PFSK-1 (cell line): ENCODE measurements around the gene TRAF1.

Experiments used
- FOXP2 ChIP-seq: optimal IDR thresholded peaks from 2 replicates; pipeline ENCODE3; 2011; ENCODE audit warnings: borderline replicate concordance, control low read depth, inconsistent platforms; ENCODE audit not compliant: insufficient read depth; ENCODE audit errors: extremely low read length, extremely low read depth
- POLR2AphosphoS5 ChIP-seq: IDR thresholded peaks from 2 replicates; pipeline ENCODE4 v1.6.1; 2012; ENCODE audit warnings: low read depth, mild to moderate bottlenecking, control low read depth, low read length, moderate library complexity
- SIN3A ChIP-seq: IDR thresholded peaks from 2 replicates; pipeline ENCODE4 v1.6.1; 2012; ENCODE audit warnings: mild to moderate bottlenecking, low read length, moderate library complexity, borderline replicate concordance; ENCODE audit not compliant: insufficient read depth
- TAF1 ChIP-seq: IDR thresholded peaks from 2 replicates; pipeline ENCODE4 v1.6.1; 2012; ENCODE audit warnings: low read length, control low read depth, borderline replicate concordance; ENCODE audit not compliant: insufficient read depth
- TF ChIP-seq, protein P1 (sequence below), 2 experiments: IDR thresholded peaks; 2 replicates each; pipeline versions ENCODE4 v1.6.1 to v1.8.0; 2011 to 2012; ENCODE audit warnings: low read depth in 2 of 2, low read length in 2 of 2, control low read depth in 1 of 2, inconsistent platforms in 1 of 2, mild to moderate bottlenecking in 1 of 2, moderate library complexity in 1 of 2; ENCODE audit not compliant: insufficient read depth in 1 of 2

TRAF1 gene

GRCh38 chr9:120904978-120905301 lies 21.7 kb downstream of the TRAF1 start:
- TF ChIP-seq TAF1 = no peak
- TF ChIP-seq, protein P1, sequence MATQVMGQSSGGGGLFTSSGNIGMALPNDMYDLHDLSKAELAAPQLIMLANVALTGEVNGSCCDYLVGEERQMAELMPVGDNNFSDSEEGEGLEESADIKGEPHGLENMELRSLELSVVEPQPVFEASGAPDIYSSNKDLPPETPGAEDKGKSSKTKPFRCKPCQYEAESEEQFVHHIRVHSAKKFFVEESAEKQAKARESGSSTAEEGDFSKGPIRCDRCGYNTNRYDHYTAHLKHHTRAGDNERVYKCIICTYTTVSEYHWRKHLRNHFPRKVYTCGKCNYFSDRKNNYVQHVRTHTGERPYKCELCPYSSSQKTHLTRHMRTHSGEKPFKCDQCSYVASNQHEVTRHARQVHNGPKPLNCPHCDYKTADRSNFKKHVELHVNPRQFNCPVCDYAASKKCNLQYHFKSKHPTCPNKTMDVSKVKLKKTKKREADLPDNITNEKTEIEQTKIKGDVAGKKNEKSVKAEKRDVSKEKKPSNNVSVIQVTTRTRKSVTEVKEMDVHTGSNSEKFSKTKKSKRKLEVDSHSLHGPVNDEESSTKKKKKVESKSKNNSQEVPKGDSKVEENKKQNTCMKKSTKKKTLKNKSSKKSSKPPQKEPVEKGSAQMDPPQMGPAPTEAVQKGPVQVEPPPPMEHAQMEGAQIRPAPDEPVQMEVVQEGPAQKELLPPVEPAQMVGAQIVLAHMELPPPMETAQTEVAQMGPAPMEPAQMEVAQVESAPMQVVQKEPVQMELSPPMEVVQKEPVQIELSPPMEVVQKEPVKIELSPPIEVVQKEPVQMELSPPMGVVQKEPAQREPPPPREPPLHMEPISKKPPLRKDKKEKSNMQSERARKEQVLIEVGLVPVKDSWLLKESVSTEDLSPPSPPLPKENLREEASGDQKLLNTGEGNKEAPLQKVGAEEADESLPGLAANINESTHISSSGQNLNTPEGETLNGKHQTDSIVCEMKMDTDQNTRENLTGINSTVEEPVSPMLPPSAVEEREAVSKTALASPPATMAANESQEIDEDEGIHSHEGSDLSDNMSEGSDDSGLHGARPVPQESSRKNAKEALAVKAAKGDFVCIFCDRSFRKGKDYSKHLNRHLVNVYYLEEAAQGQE (IDR thresholded peaks at IDR 0.05; ENCODE audit: insufficient read depth in 1 of 2, low read depth in 2 of 2, low read length in 2 of 2) = no peak
- no peak for TF ChIP-seq POLR2AphosphoS5
- TF ChIP-seq SIN3A = no peak
- TF ChIP-seq FOXP2 = no peak

DNA sequence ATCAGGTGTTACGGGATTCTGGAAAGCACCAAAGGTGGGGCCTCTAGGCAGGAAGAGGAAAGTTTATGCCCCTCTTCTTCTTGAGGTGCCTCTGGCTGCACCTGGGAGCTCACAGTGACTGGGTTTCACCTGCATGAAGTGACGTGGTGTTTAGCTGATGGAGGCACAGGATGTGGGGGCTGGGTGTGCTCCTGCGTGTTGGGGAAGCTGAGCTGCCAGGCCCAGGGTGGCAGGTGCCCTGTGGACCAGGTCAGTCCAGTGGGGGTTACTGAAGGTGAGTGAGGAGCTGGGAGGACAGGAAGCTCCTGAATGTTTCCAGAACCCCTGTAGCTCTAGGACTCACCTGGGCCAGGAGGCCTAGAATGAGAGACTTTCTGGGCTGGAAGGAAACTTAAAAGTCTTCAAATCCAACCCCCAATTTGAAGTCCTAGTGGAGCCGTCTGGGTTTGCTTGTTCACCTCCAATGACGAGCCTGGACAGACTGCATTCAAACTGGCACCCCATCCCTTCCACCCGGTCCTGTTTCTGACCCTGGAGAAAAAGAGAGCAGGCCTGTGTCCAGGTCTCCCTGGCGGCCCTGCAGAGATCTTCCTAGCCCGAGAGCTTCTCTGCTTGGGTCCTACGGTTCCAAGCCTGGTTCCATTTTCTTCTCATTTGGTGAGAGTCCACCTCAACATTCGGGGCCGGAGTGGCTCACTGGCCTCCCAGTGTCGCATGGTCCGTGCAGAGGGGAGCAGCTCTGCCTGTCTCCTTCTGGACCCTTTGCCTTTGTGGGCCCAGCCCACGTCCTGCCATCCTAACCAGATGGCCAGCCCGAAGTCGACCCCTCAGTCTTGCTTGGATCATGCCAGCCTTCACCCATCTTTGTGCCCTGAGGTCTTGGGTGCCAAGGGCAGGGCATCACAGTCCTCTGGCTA lies 22.3 kb downstream of the TRAF1 start:
- TF ChIP-seq SIN3A (no peak), POLR2AphosphoS5 (no peak), FOXP2 (no peak), TAF1 (no peak)
- TF ChIP-seq, protein P1 (IDR thresholded peaks at IDR 0.05; ENCODE audit: insufficient read depth in 1 of 2, low read depth in 2 of 2, low read length in 2 of 2) = no peak

GRCh38 chr9:120902569-120903535 lies 23.7 kb downstream of the TRAF1 start:
- no peak for TF ChIP-seq SIN3A
- TF ChIP-seq FOXP2 = no peak
- TF ChIP-seq POLR2AphosphoS5 = no peak

DNA sequence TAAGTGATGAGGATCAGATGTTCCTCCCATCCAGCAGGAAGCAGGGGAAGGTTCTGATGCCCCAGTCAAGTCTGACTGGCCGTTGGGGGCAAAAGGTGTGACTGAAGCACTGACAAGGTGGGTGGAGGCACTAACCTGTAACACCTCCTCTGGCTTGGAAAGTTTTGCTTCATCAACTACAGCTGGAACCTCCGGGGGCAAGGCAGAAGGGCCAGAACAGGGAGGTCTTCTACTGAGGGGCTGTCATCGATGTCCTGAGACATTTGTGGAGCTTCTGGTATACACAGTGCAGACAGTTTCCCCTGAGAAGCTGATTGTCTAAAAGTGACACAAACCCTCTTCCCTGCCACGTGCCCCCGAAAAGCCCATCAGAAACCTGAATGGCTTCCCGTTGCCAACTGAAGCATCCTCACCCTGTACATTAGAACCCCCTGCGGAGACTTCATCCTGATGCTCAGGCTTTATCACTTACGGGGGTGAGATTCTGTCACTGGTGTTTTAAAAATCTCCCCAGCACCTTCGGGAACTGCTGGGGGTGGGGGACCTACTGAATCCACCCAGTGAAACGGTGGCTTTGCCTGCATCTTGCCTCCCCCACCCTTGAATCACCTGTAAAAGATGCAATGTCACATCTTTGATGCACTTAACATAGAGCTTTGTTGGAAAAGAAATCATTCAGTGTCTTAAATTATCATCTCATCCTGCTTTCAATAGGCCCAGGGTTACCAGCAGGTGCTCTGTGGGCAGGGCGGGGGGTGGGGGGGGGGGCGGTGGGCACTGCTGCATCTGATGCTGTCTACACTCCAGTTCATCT lies 24.6 kb downstream of the TRAF1 start:
- TF ChIP-seq POLR2AphosphoS5 = no peak
- TF ChIP-seq SIN3A = no peak
- no peak for TF ChIP-seq TAF1

DNA sequence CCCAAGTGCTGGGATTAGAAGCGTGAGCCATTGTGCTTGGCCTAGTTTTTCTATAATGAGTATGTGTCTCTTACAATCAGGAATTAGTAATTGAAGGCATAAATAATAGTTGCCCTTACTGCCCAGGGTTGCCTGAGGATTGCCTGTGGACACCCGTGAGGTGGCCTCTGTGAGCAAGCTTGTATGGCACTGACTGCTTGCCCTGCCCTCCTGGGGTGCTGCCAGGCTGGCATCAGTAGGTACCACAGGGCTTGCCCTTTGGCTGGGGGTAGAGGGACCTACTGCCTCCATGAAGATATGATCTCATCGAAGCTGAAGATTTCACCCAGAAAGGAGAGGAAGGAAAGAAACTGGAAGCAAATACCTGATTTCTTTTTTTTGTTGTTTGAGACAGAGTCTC lies 25.8 kb downstream of the TRAF1 start:
- no peak for TF ChIP-seq SIN3A
- no peak for TF ChIP-seq TAF1
- TF ChIP-seq, protein P1 (IDR thresholded peaks at IDR 0.05; ENCODE audit: insufficient read depth in 1 of 2, low read depth in 2 of 2, low read length in 2 of 2) = no peak
- no peak for TF ChIP-seq FOXP2
- TF ChIP-seq POLR2AphosphoS5 = no peak
